Neural cell (in vitro differentiated cells): ENCODE data around the gene YIF1B.

Experiments used
- EP300 ChIP-seq: fragments of 450-650 bp; conservative IDR thresholded peaks from 2 replicates; pipeline ENCODE4 v1.6.1; 2014; ENCODE audit warnings: antibody characterized with exemption, mild to moderate bottlenecking, moderate library complexity; ENCODE audit not compliant: poor library complexity, severe bottlenecking
- EZH2 ChIP-seq: fragments of 200-600, 300-800 bp; shearing (Covaris generic), sonication (generic); IDR thresholded peaks from 2 replicates; pipeline ENCODE4 v1.6.1; 2014; ENCODE audit warnings: antibody characterized with exemption, low read length, borderline replicate concordance, mild to moderate bottlenecking; ENCODE audit not compliant: insufficient read depth, poor library complexity, severe bottlenecking
- POLR2AphosphoS5 ChIP-seq: IDR thresholded peaks from 2 replicates; pipeline ENCODE4 v1.6.1; 2012
- RAD21 ChIP-seq: fragments of 450-650 bp; conservative IDR thresholded peaks from 2 replicates; pipeline ENCODE4 v1.6.1; 2014; ENCODE audit warnings: antibody characterized with exemption, mild to moderate bottlenecking, moderate library complexity
- SMC3 ChIP-seq: fragments of 450-650 bp; conservative IDR thresholded peaks from 2 replicates; pipeline ENCODE4 v1.6.1; 2014; ENCODE audit warnings: antibody characterized with exemption, mild to moderate bottlenecking, moderate library complexity; ENCODE audit not compliant: poor library complexity
- TF ChIP-seq, protein P1 (sequence below): fragments of 450-650 bp; IDR thresholded peaks from 2 replicates; pipeline ENCODE4 v1.5.1; 2014; ENCODE audit warnings: antibody characterized with exemption, mild to moderate bottlenecking, moderate library complexity; ENCODE audit not compliant: poor library complexity, severe bottlenecking

DNA sequence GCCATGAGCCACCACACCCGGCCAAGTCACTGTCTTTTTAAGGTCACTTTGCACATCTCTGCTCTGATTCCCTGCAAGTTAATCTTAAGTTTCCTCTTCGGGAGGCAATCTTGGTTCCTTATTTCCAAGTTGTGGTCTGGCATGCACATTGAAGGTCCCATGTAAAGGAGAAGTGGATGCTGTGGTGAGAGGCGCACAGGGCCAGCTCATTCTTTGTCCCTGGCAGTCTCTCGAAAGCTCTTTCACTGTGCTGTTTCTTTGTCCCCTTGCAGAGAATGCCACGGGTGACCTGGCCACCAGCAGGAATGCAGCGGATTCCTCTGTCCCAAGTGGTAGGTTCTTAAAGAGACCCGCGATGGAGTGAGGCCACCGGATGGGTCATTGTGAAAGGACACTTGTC is 28.1 kb downstream of the YIF1B start:
- TF ChIP-seq EP300, result no peak
- TF ChIP-seq POLR2AphosphoS5, result no peak
- TF ChIP-seq, protein P1, sequence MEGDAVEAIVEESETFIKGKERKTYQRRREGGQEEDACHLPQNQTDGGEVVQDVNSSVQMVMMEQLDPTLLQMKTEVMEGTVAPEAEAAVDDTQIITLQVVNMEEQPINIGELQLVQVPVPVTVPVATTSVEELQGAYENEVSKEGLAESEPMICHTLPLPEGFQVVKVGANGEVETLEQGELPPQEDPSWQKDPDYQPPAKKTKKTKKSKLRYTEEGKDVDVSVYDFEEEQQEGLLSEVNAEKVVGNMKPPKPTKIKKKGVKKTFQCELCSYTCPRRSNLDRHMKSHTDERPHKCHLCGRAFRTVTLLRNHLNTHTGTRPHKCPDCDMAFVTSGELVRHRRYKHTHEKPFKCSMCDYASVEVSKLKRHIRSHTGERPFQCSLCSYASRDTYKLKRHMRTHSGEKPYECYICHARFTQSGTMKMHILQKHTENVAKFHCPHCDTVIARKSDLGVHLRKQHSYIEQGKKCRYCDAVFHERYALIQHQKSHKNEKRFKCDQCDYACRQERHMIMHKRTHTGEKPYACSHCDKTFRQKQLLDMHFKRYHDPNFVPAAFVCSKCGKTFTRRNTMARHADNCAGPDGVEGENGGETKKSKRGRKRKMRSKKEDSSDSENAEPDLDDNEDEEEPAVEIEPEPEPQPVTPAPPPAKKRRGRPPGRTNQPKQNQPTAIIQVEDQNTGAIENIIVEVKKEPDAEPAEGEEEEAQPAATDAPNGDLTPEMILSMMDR, result no peak
- TF ChIP-seq EZH2, result no peak
- no peak for TF ChIP-seq RAD21
- TF ChIP-seq SMC3, result no peak
